OCI-M2 (cell line): ENCODE data around the gene KATNIP.

ENCODE experiments used
- DNase-seq: peaks from one replicate; lab custom pipeline; 2025; ENCODE audit not compliant: unreplicated experiment; lab: John Stamatoyannopoulos, UW

The KATNIP gene

GRCh38 chr16:27582883-27583282 is 32.9 kb downstream of the KATNIP start:
- no peak for DNase-seq

- no peak for DNase-seq
These were observed 33.7 kb downstream of the KATNIP start for GRCh38 chr16:27583634-27584033.

- no peak for DNase-seq
These were observed 35.3 kb downstream of the KATNIP start for GRCh38 chr16:27585200-27585599.

GRCh38 chr16:27586711-27587110 is 36.8 kb downstream of the KATNIP start:
- DNase-seq = no peak

- DNase-seq = no peak
These were observed 38.1 kb downstream of the KATNIP start for GRCh38 chr16:27588057-27588456.

- DNase-seq = no peak
These were observed 41.9 kb downstream of the KATNIP start for GRCh38 chr16:27591837-27592236.

- DNase-seq = no peak
These were observed 45.5 kb downstream of the KATNIP start for GRCh38 chr16:27595475-27595874.

- DNase-seq = no peak
These were observed 46.0 kb downstream of the KATNIP start for GRCh38 chr16:27595993-27596392.

GRCh38 chr16:27596411-27596810 is 46.5 kb downstream of the KATNIP start:
- no peak for DNase-seq

GRCh38 chr16:27597361-27597760 is 47.4 kb downstream of the KATNIP start:
- DNase-seq = no peak

- DNase-seq = no peak
These were observed 48.3 kb downstream of the KATNIP start for GRCh38 chr16:27598220-27598619.

- DNase-seq = no peak
These were observed 49.1 kb downstream of the KATNIP start for GRCh38 chr16:27598931-27599565.

- no peak for DNase-seq
These were observed 49.7 kb downstream of the KATNIP start for GRCh38 chr16:27599606-27600005.
